Endodermal cell (in vitro differentiated cells): ENCODE results near the gene IFT57. TPM values are rescaled to one million over a fixed set of nuclear protein-coding genes. Genes with fewer than 3 reads are reported as not detected.
A peak's percentile ranks its signal among the peaks of the same experiment; 100 is the strongest.
"Not testable (repeated sequence)": the region's sequence is repeated elsewhere in the genome, so short reads cannot be mapped to it uniquely, and the experiment has no call there.

Experiments
- DNase-seq: peaks from one replicate; pipeline ENCODE4 v3.0.0-alpha.2; 2017
- H3K27ac ChIP-seq: 2 replicates; pipeline ENCODE4 v1.5.1; 2013; ENCODE audit warnings: mild to moderate bottlenecking, low read depth, low read length, moderate library complexity
- H3K27me3 ChIP-seq: 2 replicates; pipeline ENCODE4 v1.6.1; 2013; ENCODE audit warnings: mild to moderate bottlenecking, low read length, moderate library complexity; ENCODE audit not compliant: insufficient read depth, control insufficient read depth, poor library complexity, severe bottlenecking
- H3K36me3 ChIP-seq: 2 replicates; pipeline ENCODE4 v1.7.0; 2013; ENCODE audit warnings: mild to moderate bottlenecking, low read length, moderate library complexity; ENCODE audit not compliant: control insufficient read depth, insufficient read depth
- H3K4me1 ChIP-seq: one replicate; pipeline ENCODE4 v1.7.0; 2013; ENCODE audit warnings: low read length; ENCODE audit not compliant: control insufficient read depth, insufficient read depth
- H3K4me3 ChIP-seq: 2 replicates; pipeline ENCODE4 v1.5.1; 2013; ENCODE audit warnings: mild to moderate bottlenecking, low read length, moderate library complexity
- H3K9ac ChIP-seq: 2 replicates; pipeline ENCODE4 v1.6.1; 2013; ENCODE audit warnings: mild to moderate bottlenecking, low read length, moderate library complexity; ENCODE audit not compliant: poor library complexity, severe bottlenecking; ENCODE audit errors: extremely low read depth
- H3K9me3 ChIP-seq: 2 replicates; pipeline ENCODE4 v1.6.1; 2013; ENCODE audit warnings: mild to moderate bottlenecking, low read length, moderate library complexity; ENCODE audit not compliant: control insufficient read depth
- H3K27ac Mint-ChIP-seq: 2 replicates; pipeline ENCODE4 v1.8.0; 2020; ENCODE audit warnings: mixed read lengths
- H3K27me3 Mint-ChIP-seq: 2 replicates; pipeline ENCODE4 v1.8.0; 2021; ENCODE audit warnings: mild to moderate bottlenecking, mixed read lengths; ENCODE audit not compliant: insufficient read depth
- H3K36me3 Mint-ChIP-seq: 2 replicates; pipeline ENCODE4 v1.8.0; 2020; ENCODE audit warnings: low read depth, mixed read lengths
- H3K4me1 Mint-ChIP-seq: 2 replicates; pipeline ENCODE4 v1.8.0; 2020; ENCODE audit warnings: mixed read lengths
- H3K4me3 Mint-ChIP-seq: 2 replicates; pipeline ENCODE4 v1.8.0; 2020; ENCODE audit warnings: mild to moderate bottlenecking, moderate library complexity, mixed read lengths
- H3K9me3 Mint-ChIP-seq: 2 replicates; pipeline ENCODE4 v1.8.0; 2020; ENCODE audit warnings: mild to moderate bottlenecking, mixed read lengths
- WGBS, 2 experiments: methylation state at CpG; one replicate each; pipeline versions ENCODE4 v1.1.5 to v1.1.7; 2013; ENCODE audit warnings: missing lambda C conversion rate in 2 of 2, mixed read lengths in 1 of 2; ENCODE audit not compliant: insufficient coverage in 1 of 2, insufficient read length in 1 of 2; 5-methylcytosine and 5-hydroxymethylcytosine counted together
- long read RNA-seq, 4 experiments: library from polyadenylated mRNA in 2 of 4; library from RNA in 1 of 4; library from capped mRNA in 1 of 4; stranded (forward) in 3 of 4; unstranded in 1 of 4; transcript quantifications; one replicate each; pipeline ENCODE4 v2.0.0, GENCODE V29; 2020 to 2021; ENCODE audit warnings: inconsistent platforms in 1 of 4
- polyA plus RNA-seq, 2 experiments: library from polyadenylated mRNA; stranded (reverse); fragments of 50-300 nt; gene quantifications; one replicate each; pipeline ENCODE4 v1.2.3, GENCODE V29; 2013
- total RNA-seq, 2 donors: library from RNA; stranded (reverse); fragmentation: NEBNext Ultra II Directional in 1 of 2; extraction: Animal tissue kit (Norgen Biotek cat#: 25700) in 1 of 2; gene quantifications; 2 replicates in 1 of 2; 3 replicates in 1 of 2; pipeline ENCODE4 v1.2.1, GENCODE V29; 2021
- TF ChIP-seq, protein P1 (sequence below): fragments of 200-600 bp; sonication (generic); conservative IDR thresholded peaks from 2 replicates; pipeline ENCODE4 v1.5.0; 2021; ENCODE audit warnings: antibody characterized with exemption, mild to moderate bottlenecking

Gene IFT57
- 10 to 100 TPM; 45.5 to 60.5 TPM for total RNA-seq
- polyA plus RNA-seq (2013, experiment 1 of 2), result 71.7 TPM
- 67.1 TPM for polyA plus RNA-seq (2013, experiment 2 of 2)
- long read RNA-seq, experiment 1, transcript IFT57-201 (11 exons, 3,203 nt), result major isoform, 23 of 30 reads
- long read RNA-seq, experiment 1, partial matches to known transcripts, result 4 of 30 reads
- long read RNA-seq, experiment 1, other reads (novel, unspliced or antisense), result 3 of 30 reads
- long read RNA-seq, experiment 2, transcript IFT57-201 (11 exons, 3,203 nt), result major isoform, 110 of 124 reads
- long read RNA-seq, experiment 2, partial matches to known transcripts, result 0 of 124 reads
- long read RNA-seq, experiment 2, other reads (novel, unspliced or antisense), result 14 of 124 reads
- long read RNA-seq, experiment 3, transcript IFT57-201 (11 exons, 3,203 nt), result major isoform, 158 of 199 reads
- long read RNA-seq, experiment 3, partial matches to known transcripts, result 32 of 199 reads
- long read RNA-seq, experiment 3, other reads (novel, unspliced or antisense), result 9 of 199 reads
- long read RNA-seq, experiment 4, transcript IFT57-201 (11 exons, 3,203 nt), result major isoform, 294 of 325 reads
- long read RNA-seq, experiment 4, partial matches to known transcripts, result 8 of 325 reads
- long read RNA-seq, experiment 4, other reads (novel, unspliced or antisense), result 23 of 325 reads

DNA sequence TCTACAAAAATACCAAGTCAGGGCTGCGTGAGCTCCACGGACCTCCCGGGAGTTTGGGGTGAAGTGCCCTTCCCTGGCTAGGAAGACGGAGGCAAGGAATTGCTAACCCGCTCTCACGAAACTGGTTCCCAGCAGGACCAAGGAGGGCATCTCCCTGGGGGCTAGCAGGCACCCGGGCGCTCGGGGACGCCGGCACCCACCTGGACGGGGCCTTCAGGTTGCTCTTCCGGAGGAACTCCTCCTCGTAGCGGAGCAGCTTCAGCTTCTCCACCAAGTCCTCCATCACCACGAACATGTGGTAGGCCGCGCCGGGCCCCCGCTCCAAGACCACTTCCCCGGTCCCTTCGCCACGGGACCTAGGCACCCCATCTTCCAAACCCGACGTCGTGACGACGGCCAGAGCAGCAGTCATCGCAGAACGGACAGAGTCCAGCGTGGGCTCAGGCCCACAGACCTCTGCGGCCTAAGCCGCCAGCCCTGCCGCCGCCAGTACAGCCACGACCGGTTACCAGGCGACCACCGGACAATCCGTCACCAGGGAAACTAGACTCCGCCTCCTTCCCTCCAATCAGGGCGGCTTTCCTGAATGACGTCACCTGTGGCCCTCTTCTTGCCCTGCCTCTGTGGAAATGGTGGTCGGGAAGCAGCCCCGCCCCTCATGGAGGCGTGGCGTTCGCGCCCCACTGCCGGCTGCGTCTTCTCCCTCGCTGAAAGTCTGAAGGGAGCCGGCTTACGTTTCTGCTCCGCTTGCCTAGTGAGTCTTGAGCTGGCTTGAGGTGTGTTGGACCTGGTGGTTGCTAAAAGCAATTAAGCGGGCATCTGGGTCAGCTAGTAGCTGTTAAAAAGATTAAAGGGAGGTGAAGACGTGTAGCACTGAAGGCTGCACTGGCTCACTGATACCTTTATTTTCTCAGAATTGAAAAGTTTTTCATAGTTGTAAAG is at the start of gene IFT57:
Gene IFT57 (minus strand): TSS at position 514 of the 942 bp plus-strand sequence. CDS start 102 bp downstream, at position 412.
- Mint-ChIP-seq H3K36me3 (no peaks in the 10 kb centered on the region), H3K9me3 (no peaks in the 10 kb centered on the region), H3K27ac (peak within 1 kb of the TSS; percentile 99), H3K4me3 (peak within 1 kb of the TSS; percentile 95), H3K4me1 (peaks cover 31% of the 10 kb centered on the region), H3K27me3 (peaks cover 5% of the 10 kb centered on the region)
- Histone ChIP-seq H3K27ac (peak within 1 kb of the TSS; percentile 82), H3K9me3 (no peaks in the 10 kb centered on the region), H3K9ac (peak within 1 kb of the TSS; percentile 86), H3K4me1 (peaks cover 5% of the 10 kb centered on the region), H3K4me3 (peak within 1 kb of the TSS; percentile 90), H3K27me3 (no peaks in the 10 kb centered on the region), H3K36me3 (no peaks in the 10 kb centered on the region)
- TF ChIP-seq, protein P1, sequence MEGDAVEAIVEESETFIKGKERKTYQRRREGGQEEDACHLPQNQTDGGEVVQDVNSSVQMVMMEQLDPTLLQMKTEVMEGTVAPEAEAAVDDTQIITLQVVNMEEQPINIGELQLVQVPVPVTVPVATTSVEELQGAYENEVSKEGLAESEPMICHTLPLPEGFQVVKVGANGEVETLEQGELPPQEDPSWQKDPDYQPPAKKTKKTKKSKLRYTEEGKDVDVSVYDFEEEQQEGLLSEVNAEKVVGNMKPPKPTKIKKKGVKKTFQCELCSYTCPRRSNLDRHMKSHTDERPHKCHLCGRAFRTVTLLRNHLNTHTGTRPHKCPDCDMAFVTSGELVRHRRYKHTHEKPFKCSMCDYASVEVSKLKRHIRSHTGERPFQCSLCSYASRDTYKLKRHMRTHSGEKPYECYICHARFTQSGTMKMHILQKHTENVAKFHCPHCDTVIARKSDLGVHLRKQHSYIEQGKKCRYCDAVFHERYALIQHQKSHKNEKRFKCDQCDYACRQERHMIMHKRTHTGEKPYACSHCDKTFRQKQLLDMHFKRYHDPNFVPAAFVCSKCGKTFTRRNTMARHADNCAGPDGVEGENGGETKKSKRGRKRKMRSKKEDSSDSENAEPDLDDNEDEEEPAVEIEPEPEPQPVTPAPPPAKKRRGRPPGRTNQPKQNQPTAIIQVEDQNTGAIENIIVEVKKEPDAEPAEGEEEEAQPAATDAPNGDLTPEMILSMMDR, result no peak
- DNase-seq, result peak; percentile 99
- 1% methylated on average over 21 to 57 of the region's 57 CpGs for WGBS, 2 experiments

GRCh38 chr3:108271626-108272025 is 49.4 kb upstream of the IFT57 start:
- Mint-ChIP-seq H3K9me3 (peaks cover 11% of the 10 kb centered on the region), H3K27ac (no peak overlapping the region), H3K27me3 (no peaks in the 10 kb centered on the region), H3K36me3 (no peaks in the 10 kb centered on the region), H3K4me3 (no peak overlapping the region), H3K4me1 (peaks cover 8% of the 10 kb centered on the region)
- no peak for DNase-seq
- H3K9ac ChIP-seq, result no peak overlapping the region
- H3K27me3 ChIP-seq, result no peaks in the 10 kb centered on the region
- H3K27ac ChIP-seq, result no peak overlapping the region
- no peaks in the 10 kb centered on the region for H3K36me3 ChIP-seq
- TF ChIP-seq, protein P1, result no peak
- no peak overlapping the region for H3K4me3 ChIP-seq
- WGBS, 2 experiments, result 43 to 48% methylated on average over 2 of the region's 2 CpGs
- peaks cover 10% of the 10 kb centered on the region for H3K9me3 ChIP-seq
- no peaks in the 10 kb centered on the region for H3K4me1 ChIP-seq

DNA sequence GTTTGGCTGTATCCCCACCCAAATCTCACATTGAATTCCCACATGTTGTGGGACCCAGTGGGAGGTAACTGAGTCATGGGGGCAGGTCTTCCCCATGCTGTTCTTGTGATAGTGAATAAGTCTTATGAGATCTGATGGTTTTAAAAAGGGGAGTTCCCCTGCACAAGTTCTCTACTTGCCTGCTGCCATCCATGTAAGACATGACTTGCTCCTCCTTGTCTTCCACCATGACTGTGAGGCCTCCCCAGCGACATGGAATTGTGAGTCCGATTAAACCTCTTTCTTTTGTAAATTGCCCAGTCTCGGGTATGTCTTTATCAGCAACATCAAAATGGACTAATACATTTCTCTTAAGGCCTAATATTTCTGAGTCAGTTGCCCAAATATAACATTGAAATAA is 46.0 kb upstream of the IFT57 start:
- not testable (repeated sequence) for H3K4me1 Mint-ChIP-seq, H3K27ac ChIP-seq, H3K27me3 ChIP-seq, H3K27ac Mint-ChIP-seq, H3K9ac ChIP-seq, DNase-seq, H3K36me3 ChIP-seq, H3K4me3 ChIP-seq, H3K36me3 Mint-ChIP-seq, H3K27me3 Mint-ChIP-seq, H3K4me1 ChIP-seq, H3K4me3 Mint-ChIP-seq, H3K9me3 ChIP-seq
- peaks cover 11% of the 10 kb centered on the region for H3K9me3 Mint-ChIP-seq
- 94 to 97% methylated on average over 3 of the region's 3 CpGs for WGBS, 2 experiments

GRCh38 chr3:108264534-108265298 is 42.5 kb upstream of the IFT57 start:
- H3K27me3 ChIP-seq, H3K4me3 Mint-ChIP-seq, H3K9ac ChIP-seq, H3K36me3 ChIP-seq, H3K27ac Mint-ChIP-seq, H3K4me1 ChIP-seq, H3K27ac ChIP-seq, H3K9me3 ChIP-seq, H3K27me3 Mint-ChIP-seq, H3K36me3 Mint-ChIP-seq, H3K4me1 Mint-ChIP-seq, DNase-seq, H3K4me3 ChIP-seq: not testable (repeated sequence)
- 83 to 85% methylated on average over 1 to 5 of the region's 5 CpGs for WGBS, 2 experiments
- peaks cover 16% of the 10 kb centered on the region for H3K9me3 Mint-ChIP-seq
